EL (cell line): ENCODE data around the gene MBD5.
"Not testable (repeated sequence)": the region's sequence is repeated elsewhere in the genome, so short reads cannot be mapped to it uniquely, and the experiment has no call there.

Source experiments
- DNase-seq: peaks from one replicate; pipeline ENCODE4 v3.0.0-alpha.2; 2016

Gene MBD5

GRCh38 chr2:148021059-148021861 is at the start of gene MBD5:
Gene MBD5, plus strand, starts transcription at chr2:148021091.
- peak; percentile 56 for DNase-seq

GRCh38 chr2:147976102-147976501 is 44.8 kb upstream of the MBD5 start:
- no peak for DNase-seq

- DNase-seq: no peak
Measured at GRCh38 chr2:147977679-147978078, 43.2 kb upstream of the MBD5 start.

GRCh38 chr2:147980940-147981528 is 39.9 kb upstream of the MBD5 start:
- DNase-seq: no peak

GRCh38 chr2:147989102-147989501 is 31.8 kb upstream of the MBD5 start:
- DNase-seq: no peak

- DNase-seq: peak; percentile 48
Measured at GRCh38 chr2:147989809-147990403, 31.0 kb upstream of the MBD5 start.

GRCh38 chr2:147994965-147995364 is 25.9 kb upstream of the MBD5 start:
- DNase-seq: not testable (repeated sequence)

- DNase-seq: no peak
Measured at GRCh38 chr2:147996828-147997227, 24.1 kb upstream of the MBD5 start.

- DNase-seq: no peak
Measured at GRCh38 chr2:147998203-147998602, 22.7 kb upstream of the MBD5 start.

GRCh38 chr2:147999126-147999525 is 21.8 kb upstream of the MBD5 start:
- DNase-seq: no peak

GRCh38 chr2:148000095-148000494 is 20.8 kb upstream of the MBD5 start:
- DNase-seq: no peak

GRCh38 chr2:148002420-148002819 is 18.5 kb upstream of the MBD5 start:
- DNase-seq: not testable (repeated sequence)

- DNase-seq: no peak
Measured at GRCh38 chr2:148006249-148007007, 14.5 kb upstream of the MBD5 start.

- DNase-seq: no peak
Measured at GRCh38 chr2:148007219-148007900, 13.5 kb upstream of the MBD5 start.

GRCh38 chr2:148008411-148008810 is 12.5 kb upstream of the MBD5 start:
- DNase-seq: not testable (repeated sequence)

GRCh38 chr2:148013876-148014275 is 7.0 kb upstream of the MBD5 start:
- no peak for DNase-seq

GRCh38 chr2:148014616-148015015 is 6.3 kb upstream of the MBD5 start:
- no peak for DNase-seq

GRCh38 chr2:148020111-148021058 is 506 bp upstream of the MBD5 start, which contains the start of gene ORC4:
Gene ORC4, minus strand, starts transcription at chr2:148020737. Its CDS starts 44,779 bp downstream, at chr2:147975958.
- DNase-seq: peak; percentile 100

GRCh38 chr2:148021886-148022285 is 995 bp downstream of the MBD5 start:
- DNase-seq: peak; percentile 13

GRCh38 chr2:148022351-148022750 is 1.5 kb downstream of the MBD5 start:
- no peak for DNase-seq

GRCh38 chr2:148022882-148023281 is 2.0 kb downstream of the MBD5 start:
- DNase-seq: no peak
